SK-N-MC (cell line): ENCODE data around the gene CXXC5.

Experiments used
- DNase-seq: peaks from one replicate; pipeline ENCODE4 v3.0.0-alpha.2; 2011; ENCODE audit warnings: low read depth, low spot score
- H3K27ac ChIP-seq: fragments of 200-600 bp; sonication (generic); 2 replicates; pipeline ENCODE4 v1.5.1; 2016; ENCODE audit warnings: mixed run types
- H3K36me3 ChIP-seq: fragments of 200-600 bp; sonication (generic); 2 replicates; pipeline ENCODE4 v1.6.1; 2017; ENCODE audit warnings: antibody characterized with exemption, low read length, mixed read lengths; ENCODE audit not compliant: insufficient read depth
- H3K4me3 ChIP-seq: fragments of 200-600 bp; sonication (generic); 2 replicates; pipeline ENCODE4 v1.5.1; 2016
- H3K9ac ChIP-seq: fragments of 200-600 bp; sonication (generic); 2 replicates; pipeline ENCODE4 v1.8.0; 2017; ENCODE audit warnings: mixed run types, mixed read lengths; ENCODE audit not compliant: insufficient read length
- H3K9me3 ChIP-seq: fragments of 200-600 bp; sonication (generic); 2 replicates; pipeline ENCODE4 v1.6.1; 2017; ENCODE audit warnings: low read depth, mild to moderate bottlenecking, antibody characterized with exemption, low read length, moderate library complexity, mixed read lengths
- EZH2 ChIP-seq: fragments of 200-600 bp; sonication (generic); IDR thresholded peaks from one replicate; pipeline ENCODE4 v1.6.1; 2017; ENCODE audit warnings: antibody characterized with exemption
- FOXP2 ChIP-seq: optimal IDR thresholded peaks from 2 replicates; pipeline ENCODE3; 2011; ENCODE audit warnings: mild to moderate bottlenecking, moderate library complexity; ENCODE audit not compliant: insufficient read depth; ENCODE audit errors: extremely low read length, control extremely low read depth
- POLR2AphosphoS5 ChIP-seq: IDR thresholded peaks from 2 replicates; pipeline ENCODE4 v1.6.1; 2012; ENCODE audit warnings: mild to moderate bottlenecking, low read depth, low read length, borderline replicate concordance

The CXXC5 gene

GRCh38 chr5:139660923-139661814 is 13.0 kb downstream of the CXXC5 start:
- no peak for DNase-seq
- TF ChIP-seq POLR2AphosphoS5 (no peak), FOXP2 (no peak), EZH2 (no peak)

GRCh38 chr5:139662617-139663016 is 14.5 kb downstream of the CXXC5 start:
- Histone ChIP-seq H3K9ac (no peak overlapping the region), H3K4me3 (no peak overlapping the region), H3K27ac (no peak overlapping the region), H3K9me3 (no peaks in the 10 kb centered on the region), H3K36me3 (no peaks in the 10 kb centered on the region)
- TF ChIP-seq POLR2AphosphoS5 (no peak), EZH2 (no peak)
- DNase-seq, result no peak

More at GRCh38 chr5:139660923-139661814, 13.0 kb downstream of the CXXC5 start:
- Histone ChIP-seq H3K9ac (no peak overlapping the region), H3K4me3 (no peak overlapping the region), H3K9me3 (no peaks in the 10 kb centered on the region), H3K27ac (no peak overlapping the region), H3K36me3 (no peaks in the 10 kb centered on the region)

GRCh38 chr5:139663207-139664085 is 15.3 kb downstream of the CXXC5 start:
- no peak for DNase-seq
- H3K36me3 ChIP-seq, result no peaks in the 10 kb centered on the region
- no peak overlapping the region for H3K27ac ChIP-seq
- TF ChIP-seq FOXP2 (no peak), EZH2 (no peak), POLR2AphosphoS5 (no peak)
- no peak overlapping the region for H3K4me3 ChIP-seq
- H3K9me3 ChIP-seq, result no peaks in the 10 kb centered on the region
- no peak overlapping the region for H3K9ac ChIP-seq

DNA sequence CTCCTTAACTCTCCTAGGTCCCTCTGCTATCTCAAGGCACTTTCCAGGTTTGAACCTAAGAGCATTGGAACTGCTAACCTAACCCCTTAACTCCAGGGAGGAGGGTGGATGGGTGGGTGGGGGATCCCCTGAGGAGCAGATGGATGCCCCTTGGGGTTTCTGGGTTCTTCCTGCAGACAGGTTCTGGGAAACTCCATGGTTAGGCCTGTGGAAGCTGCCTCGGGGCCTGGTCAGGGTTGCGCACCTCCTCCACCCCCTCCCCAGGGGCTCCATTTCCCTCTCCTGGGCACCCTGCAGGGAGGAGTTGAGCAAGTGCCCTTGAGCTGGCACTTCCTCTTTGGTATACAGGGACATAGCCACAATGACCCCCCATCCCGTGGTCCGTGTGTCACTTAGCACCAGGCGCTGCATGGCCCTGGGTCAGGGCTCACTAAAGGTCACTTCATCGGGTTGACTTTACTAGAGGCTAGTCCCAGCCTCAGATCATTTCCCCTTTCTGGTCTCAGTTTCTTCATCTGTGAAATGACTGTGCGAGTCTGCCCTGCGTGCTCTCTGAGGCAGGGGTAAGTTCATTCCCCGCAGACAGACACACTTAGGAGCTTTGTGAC is 16.0 kb downstream of the CXXC5 start:
- Histone ChIP-seq H3K9me3 (no peaks in the 10 kb centered on the region), H3K36me3 (no peaks in the 10 kb centered on the region), H3K4me3 (no peak overlapping the region), H3K27ac (no peak overlapping the region), H3K9ac (no peak overlapping the region)
- DNase-seq, result no peak
- TF ChIP-seq POLR2AphosphoS5 (no peak), EZH2 (no peak), FOXP2 (no peak)

DNA sequence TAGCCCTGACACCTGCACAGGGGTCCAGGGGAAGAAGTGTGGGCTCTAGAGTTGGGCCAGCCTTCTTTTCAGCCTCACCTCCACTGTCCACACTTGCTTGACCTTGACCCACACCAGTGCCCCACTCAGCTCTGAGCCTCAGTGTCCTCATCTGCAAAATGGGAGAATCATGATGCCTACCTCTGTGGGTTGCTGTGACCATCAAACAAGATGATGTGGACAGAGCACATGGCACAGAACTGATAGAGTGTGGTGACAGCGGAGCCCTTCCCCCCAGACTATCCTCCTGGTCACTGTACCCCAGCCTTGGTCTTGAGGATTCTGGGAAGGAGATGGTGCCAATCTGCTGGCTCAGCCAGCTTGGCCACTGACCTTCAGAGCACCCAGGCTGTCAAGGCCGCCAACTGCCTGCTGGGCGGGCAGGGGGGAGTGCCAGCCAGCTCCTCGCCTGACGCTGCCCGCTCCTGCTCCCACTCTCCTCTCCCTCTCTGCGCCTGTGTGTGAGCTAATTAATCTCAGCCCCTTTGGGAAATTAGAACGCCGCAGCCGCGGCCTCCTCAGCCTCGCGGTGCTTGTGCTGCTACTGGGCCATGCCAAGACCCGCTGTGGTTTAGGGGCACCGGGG is 16.7 kb downstream of the CXXC5 start:
- Histone ChIP-seq H3K9me3 (no peaks in the 10 kb centered on the region), H3K27ac (no peak overlapping the region), H3K4me3 (no peak overlapping the region), H3K9ac (no peak overlapping the region), H3K36me3 (no peaks in the 10 kb centered on the region)
- TF ChIP-seq FOXP2 (no peak), POLR2AphosphoS5 (no peak), EZH2 (no peak)
- DNase-seq, result no peak

- Histone ChIP-seq H3K9ac (no peak overlapping the region), H3K4me3 (no peak overlapping the region), H3K27ac (no peak overlapping the region), H3K36me3 (no peaks in the 10 kb centered on the region), H3K9me3 (no peaks in the 10 kb centered on the region)
- TF ChIP-seq EZH2 (no peak), FOXP2 (no peak), POLR2AphosphoS5 (no peak)
- DNase-seq, result no peak
These were observed 17.5 kb downstream of the CXXC5 start for GRCh38 chr5:139665626-139666025.

- Histone ChIP-seq H3K36me3 (no peaks in the 10 kb centered on the region), H3K9ac (no peak overlapping the region), H3K4me3 (no peak overlapping the region), H3K9me3 (no peaks in the 10 kb centered on the region), H3K27ac (peak overlapping the region; percentile 36; the same call in 1 of the 2 replicates)
- TF ChIP-seq FOXP2 (no peak), EZH2 (no peak), POLR2AphosphoS5 (no peak)
- DNase-seq, result no peak
These were observed 18.4 kb downstream of the CXXC5 start for GRCh38 chr5:139666551-139666950.
